Right atrium auricular region (tissue), 2 donors: ENCODE results near the gene DROSHA. TPM values are rescaled to one million over a fixed set of nuclear protein-coding genes. Genes with fewer than 3 reads are reported as not detected.
"Not testable (repeated sequence)": the region's sequence is repeated elsewhere in the genome, so short reads cannot be mapped to it uniquely, and the experiment has no call there.

ENCODE experiments used
- DNase-seq: peaks from one replicate; pipeline ENCODE4 v3.0.0-alpha.2; 2019; ENCODE audit warnings: low spot score
- H3K27ac ChIP-seq, 2 donors: fragments of 200-600 bp; sonication (generic); 1 replicate in 1 of 2; 2 replicates in 1 of 2; pipeline ENCODE4 v1.5.1; 2016 to 2019
- H3K27me3 ChIP-seq, 2 donors: fragments of 200-600 bp; sonication (generic); one replicate each; pipeline versions ENCODE4 v1.5.1 to v1.6.0; 2017 to 2019
- H3K36me3 ChIP-seq: fragments of 200-600 bp; sonication (generic); one replicate; pipeline ENCODE4 v1.5.1; 2016
- H3K4me1 ChIP-seq, 2 donors: fragments of 200-600 bp; sonication (generic); one replicate each; pipeline versions ENCODE4 v1.5.1 to v1.6.0; 2017 to 2019
- H3K4me3 ChIP-seq, 2 donors: fragments of 200-600 bp; sonication (generic); 1 replicate in 1 of 2; 2 replicates in 1 of 2; pipeline ENCODE4 v1.5.1; 2017 to 2019; ENCODE audit warnings: mild to moderate bottlenecking in 1 of 2, moderate library complexity in 1 of 2
- H3K9me3 ChIP-seq, 2 donors: fragments of 200-600 bp; sonication (generic); one replicate each; pipeline ENCODE4 v1.5.1; 2019
- CTCF ChIP-seq, 2 donors: fragments of 200-600 bp; sonication (generic); IDR thresholded peaks; one replicate each; pipeline ENCODE4 v1.5.1; 2019; ENCODE audit warnings: antibody characterized with exemption in 2 of 2
- total RNA-seq, 2 donors: library from RNA; depleted of rRNA; stranded (reverse); fragments of >200 nt; gene quantifications; one replicate each; pipeline ENCODE4 v1.1.0, GENCODE V29; 2016

Gene DROSHA
- total RNA-seq, 2 donors from 2014 or later, result 27.3 to 28.5 TPM

- Histone ChIP-seq H3K4me1 (no peaks in the 10 kb centered on the region), H3K9me3 (no peaks in the 10 kb centered on the region), H3K36me3 (no peaks in the 10 kb centered on the region), H3K4me3 (no peak overlapping the region), H3K27me3 (no peaks in the 10 kb centered on the region), H3K27ac (no peak overlapping the region)
- TF ChIP-seq CTCF (IDR thresholded peaks at IDR 0.05), result no peak
- no peak for DNase-seq
These were observed 41.7 kb upstream of the DROSHA start for GRCh38 chr5:31573494-31574142.

GRCh38 chr5:31569068-31569467, 37.2 kb upstream of the DROSHA start:
- H3K4me1 ChIP-seq, result no peaks in the 10 kb centered on the region

GRCh38 chr5:31568302-31568835, 36.5 kb upstream of the DROSHA start:
- Histone ChIP-seq H3K27me3 (no peaks in the 10 kb centered on the region), H3K36me3 (no peaks in the 10 kb centered on the region), H3K4me3 (no peak overlapping the region), H3K9me3 (no peaks in the 10 kb centered on the region), H3K27ac (no peak overlapping the region), H3K4me1 (peaks cover 0 to 3% of the 10 kb centered on the region in 2 donors)
- DNase-seq, result no peak
- no peak for TF ChIP-seq CTCF (IDR thresholded peaks at IDR 0.05)

More at GRCh38 chr5:31569068-31569467, 37.2 kb upstream of the DROSHA start:
- Histone ChIP-seq H3K9me3 (no peaks in the 10 kb centered on the region), H3K4me3 (no peak overlapping the region), H3K27me3 (no peaks in the 10 kb centered on the region), H3K36me3 (no peaks in the 10 kb centered on the region), H3K27ac (no peak overlapping the region)
- DNase-seq, result no peak
- no peak for TF ChIP-seq CTCF (IDR thresholded peaks at IDR 0.05)

- H3K9me3 ChIP-seq, H3K27me3 ChIP-seq, DNase-seq, H3K4me3 ChIP-seq, H3K4me1 ChIP-seq, H3K36me3 ChIP-seq, H3K27ac ChIP-seq: not testable (repeated sequence)
These were observed 34.5 kb upstream of the DROSHA start for GRCh38 chr5:31566362-31566761.

GRCh38 chr5:31563216-31563615, 31.3 kb upstream of the DROSHA start:
- Histone ChIP-seq H3K4me3 (no peak overlapping the region), H3K4me1 (peaks cover 0 to 7% of the 10 kb centered on the region in 2 donors), H3K36me3 (no peaks in the 10 kb centered on the region), H3K27ac (no peak overlapping the region), H3K27me3 (no peaks in the 10 kb centered on the region), H3K9me3 (no peaks in the 10 kb centered on the region)
- DNase-seq, result no peak
- no peak for TF ChIP-seq CTCF (IDR thresholded peaks at IDR 0.05)

- no peaks in the 10 kb centered on the region for H3K36me3 ChIP-seq
- H3K9me3 ChIP-seq, result no peaks in the 10 kb centered on the region
- no peak for TF ChIP-seq CTCF (IDR thresholded peaks at IDR 0.05)
- no peak overlapping the region for H3K27ac ChIP-seq
- no peaks in the 10 kb centered on the region for H3K27me3 ChIP-seq
- DNase-seq, result no peak
- peaks cover 0 to 7% of the 10 kb centered on the region in 2 donors for H3K4me1 ChIP-seq
- H3K4me3 ChIP-seq, result no peak overlapping the region
These were observed 30.1 kb upstream of the DROSHA start for GRCh38 chr5:31561946-31562345.
